Astrocyte of the hippocampus (primary cell): ENCODE results near the gene PAK3.

Experiments
- DNase-seq: peaks from one replicate; pipeline ENCODE4 v3.0.0; 2011; ENCODE audit warnings: low read depth, low spot score

Gene PAK3

GRCh38 chrX:111131572-111131971, 35.6 kb downstream of the PAK3 start:
- peak; percentile 58 for DNase-seq

- DNase-seq = no peak
These were observed 37.4 kb downstream of the PAK3 start for GRCh38 chrX:111133389-111133788.

GRCh38 chrX:111145878-111146277, 49.9 kb downstream of the PAK3 start:
- no peak for DNase-seq

- DNase-seq = no peak
These were observed 55.8 kb downstream of the PAK3 start for GRCh38 chrX:111151764-111152163.

GRCh38 chrX:111159232-111159631, 63.2 kb downstream of the PAK3 start:
- no peak for DNase-seq

- peak; percentile 8 for DNase-seq
These were observed 68.7 kb downstream of the PAK3 start for GRCh38 chrX:111164728-111165127.

GRCh38 chrX:111165902-111166301, 69.9 kb downstream of the PAK3 start:
- no peak for DNase-seq

GRCh38 chrX:111167334-111167733, 71.3 kb downstream of the PAK3 start:
- DNase-seq = no peak

GRCh38 chrX:111168314-111168713, 72.3 kb downstream of the PAK3 start:
- DNase-seq = peak; percentile 11

- no peak for DNase-seq
These were observed 73.2 kb downstream of the PAK3 start for GRCh38 chrX:111169141-111169540.

- DNase-seq = no peak
These were observed 74.0 kb downstream of the PAK3 start for GRCh38 chrX:111170017-111170416.

GRCh38 chrX:111180750-111181240, 84.8 kb downstream of the PAK3 start:
- no peak for DNase-seq

- DNase-seq = no peak
These were observed 86.0 kb downstream of the PAK3 start for GRCh38 chrX:111181951-111182350.

GRCh38 chrX:111182997-111183396, 87.0 kb downstream of the PAK3 start:
- no peak for DNase-seq

- DNase-seq = no peak
These were observed 95.6 kb downstream of the PAK3 start for GRCh38 chrX:111191598-111191997.

- no peak for DNase-seq
These were observed 103.5 kb downstream of the PAK3 start for GRCh38 chrX:111199505-111199904.

GRCh38 chrX:111200327-111200726, 104.3 kb downstream of the PAK3 start:
- no peak for DNase-seq

- no peak for DNase-seq
These were observed 111.9 kb downstream of the PAK3 start for GRCh38 chrX:111207851-111208250.

GRCh38 chrX:111216293-111216801, 120.4 kb downstream of the PAK3 start:
- DNase-seq = no peak

- DNase-seq = peak; percentile 30
These were observed 148.3 kb downstream of the PAK3 start for GRCh38 chrX:111244235-111244750.

- peak; percentile 3 for DNase-seq
These were observed 159.1 kb downstream of the PAK3 start for GRCh38 chrX:111254896-111255693.

GRCh38 chrX:111257733-111258132, 161.7 kb downstream of the PAK3 start:
- no peak for DNase-seq

- no peak for DNase-seq
These were observed 163.6 kb downstream of the PAK3 start for GRCh38 chrX:111259559-111259958.
